IPS-18c (cell line): Measurements from ENCODE around the gene ADAMTSL4.
"Not testable (repeated sequence)": the region's sequence is repeated elsewhere in the genome, so short reads cannot be mapped to it uniquely, and the experiment has no call there.

Experiments used
- H3K4me3 ChIP-seq: 2 replicates; pipeline ENCODE4 v1.7.0; 2013; ENCODE audit warnings: low read depth, mild to moderate bottlenecking, low read length, moderate library complexity; ENCODE audit not compliant: insufficient read depth
- H3K9me3 ChIP-seq: one replicate; pipeline ENCODE4 v1.6.1; 2013; ENCODE audit warnings: mild to moderate bottlenecking, low read length, moderate library complexity; ENCODE audit not compliant: control insufficient read depth, insufficient read depth

ADAMTSL4 gene

GRCh38 chr1:150560576-150561253, 11.5 kb downstream of the ADAMTSL4 start:
- Histone ChIP-seq H3K9me3 (no peaks in the 10 kb centered on the region), H3K4me3 (peak overlapping the region; percentile 63)

GRCh38 chr1:150561254-150561973, 12.2 kb downstream of the ADAMTSL4 start:
- peak overlapping the region; percentile 63 for H3K4me3 ChIP-seq

GRCh38 chr1:150561974-150562445, 12.8 kb downstream of the ADAMTSL4 start:
- H3K4me3 ChIP-seq, result peak overlapping the region; percentile 63; the same call in 1 of the 2 replicates

More at GRCh38 chr1:150561254-150561973, 12.2 kb downstream of the ADAMTSL4 start:
- no peaks in the 10 kb centered on the region for H3K9me3 ChIP-seq

GRCh38 chr1:150562446-150563339, 13.5 kb downstream of the ADAMTSL4 start:
- Histone ChIP-seq H3K9me3 (no peaks in the 10 kb centered on the region), H3K4me3 (peak overlapping the region; percentile 63; the same call in 1 of the 2 replicates)

More at GRCh38 chr1:150561974-150562445, 12.8 kb downstream of the ADAMTSL4 start:
- no peaks in the 10 kb centered on the region for H3K9me3 ChIP-seq

GRCh38 chr1:150563340-150564038, 14.3 kb downstream of the ADAMTSL4 start:
- Histone ChIP-seq H3K4me3 (no peak overlapping the region), H3K9me3 (no peaks in the 10 kb centered on the region)

- no peak overlapping the region for H3K4me3 ChIP-seq
These were observed 15.1 kb downstream of the ADAMTSL4 start for GRCh38 chr1:150564051-150564991.

GRCh38 chr1:150565240-150565991, 16.2 kb downstream of the ADAMTSL4 start:
- H3K4me3 ChIP-seq, H3K9me3 ChIP-seq: not testable (repeated sequence)

More at GRCh38 chr1:150564051-150564991, 15.1 kb downstream of the ADAMTSL4 start:
- H3K9me3 ChIP-seq, result no peaks in the 10 kb centered on the region

GRCh38 chr1:150566589-150567340, 17.6 kb downstream of the ADAMTSL4 start:
- Histone ChIP-seq H3K9me3 (no peaks in the 10 kb centered on the region), H3K4me3 (peak overlapping the region; percentile 20; the same call in 1 of the 2 replicates)

GRCh38 chr1:150567341-150567716, 18.1 kb downstream of the ADAMTSL4 start:
- Histone ChIP-seq H3K4me3 (peak overlapping the region; percentile 20; the same call in 1 of the 2 replicates), H3K9me3 (no peaks in the 10 kb centered on the region)

GRCh38 chr1:150567717-150568593, 18.7 kb downstream of the ADAMTSL4 start:
- Histone ChIP-seq H3K9me3 (no peaks in the 10 kb centered on the region), H3K4me3 (peak overlapping the region; percentile 20; the same call in 1 of the 2 replicates)

- Histone ChIP-seq H3K9me3 (no peaks in the 10 kb centered on the region), H3K4me3 (no peak overlapping the region)
These were observed 19.4 kb downstream of the ADAMTSL4 start for GRCh38 chr1:150568594-150568966.

- Histone ChIP-seq H3K9me3 (no peaks in the 10 kb centered on the region), H3K4me3 (peak overlapping the region; percentile 25; the same call in 1 of the 2 replicates)
These were observed 23.9 kb downstream of the ADAMTSL4 start for GRCh38 chr1:150572918-150573647.

- H3K4me3 ChIP-seq, H3K9me3 ChIP-seq: not testable (repeated sequence)
These were observed 24.5 kb downstream of the ADAMTSL4 start for GRCh38 chr1:150573648-150574071.
